Mesendoderm (in vitro differentiated cells): Measurements from ENCODE around the gene MRC1.
A peak's percentile ranks its signal among the peaks of the same experiment; 100 is the strongest.

ENCODE experiments used
- DNase-seq: peaks from one replicate; pipeline ENCODE4 v3.0.0; 2013
- H2AK5ac ChIP-seq: 2 replicates; pipeline ENCODE4 v1.6.1; 2013; ENCODE audit warnings: low read length, inconsistent platforms
- H2BK120ac ChIP-seq: 2 replicates; pipeline ENCODE4 v1.6.1; 2013; ENCODE audit warnings: low read depth, mild to moderate bottlenecking, low read length, moderate library complexity, mixed read lengths
- H2BK15ac ChIP-seq: replicated peaks from 2 replicates; pipeline ENCODE4 v1.6.1; 2013; ENCODE audit warnings: low read depth, mild to moderate bottlenecking, moderate library complexity
- H2BK5ac ChIP-seq: 2 replicates; pipeline ENCODE4 v1.6.1; 2013; ENCODE audit warnings: low read length, inconsistent platforms
- H3K18ac ChIP-seq: 2 replicates; pipeline ENCODE4 v1.6.1; 2013; ENCODE audit warnings: mild to moderate bottlenecking, low read length, mixed read lengths
- H3K23ac ChIP-seq: one replicate; pipeline ENCODE4 v1.6.1; 2013; ENCODE audit warnings: low read length
- H3K27ac ChIP-seq: 2 replicates; pipeline ENCODE4 v1.5.1; 2013; ENCODE audit warnings: low read depth, mild to moderate bottlenecking, inconsistent platforms, low read length, moderate library complexity
- H3K27me3 ChIP-seq: 2 replicates; pipeline ENCODE4 v1.6.1; 2013; ENCODE audit warnings: low read length, control low read depth, mild to moderate bottlenecking, inconsistent platforms; ENCODE audit not compliant: insufficient read depth, poor library complexity
- H3K36me3 ChIP-seq: 2 replicates; pipeline ENCODE4 v1.6.1; 2013; ENCODE audit warnings: low read length, inconsistent platforms; ENCODE audit not compliant: control insufficient read depth, insufficient read depth
- H3K4ac ChIP-seq: one replicate; pipeline ENCODE4 v1.6.1; 2013; ENCODE audit warnings: low read depth, mild to moderate bottlenecking, low read length, moderate library complexity
- H3K4me1 ChIP-seq: 2 replicates; pipeline ENCODE4 v1.6.1; 2013; ENCODE audit warnings: low read depth, low read length, inconsistent platforms; ENCODE audit not compliant: control insufficient read depth
- H3K4me2 ChIP-seq: 2 replicates; pipeline ENCODE4 v1.6.1; 2013; ENCODE audit warnings: low read length
- H3K4me3 ChIP-seq: 2 replicates; pipeline ENCODE4 v1.5.1; 2013; ENCODE audit warnings: mild to moderate bottlenecking, low read length
- H3K56ac ChIP-seq: one replicate; pipeline ENCODE4 v1.6.1; 2013; ENCODE audit warnings: low read length
- H3K79me1 ChIP-seq: 2 replicates; pipeline ENCODE4 v1.6.1; 2013; ENCODE audit warnings: low read length, inconsistent platforms
- H3K79me2 ChIP-seq: 2 replicates; pipeline ENCODE4 v1.6.1; 2013; ENCODE audit warnings: mild to moderate bottlenecking, low read length; ENCODE audit not compliant: control insufficient read depth, insufficient read depth
- H3K9ac ChIP-seq: 2 replicates; pipeline ENCODE4 v1.6.1; 2013; ENCODE audit warnings: low read length, inconsistent platforms
- H4K5ac ChIP-seq: one replicate; pipeline ENCODE4 v1.6.1; 2013; ENCODE audit warnings: low read length
- H4K8ac ChIP-seq: one replicate; pipeline ENCODE4 v1.6.1; 2013; ENCODE audit warnings: low read depth, mild to moderate bottlenecking, control low read depth, low read length, moderate library complexity
- WGBS: extraction: QIAGEN DNeasy Blood & Tissue Kit; methylation state at CpG from one replicate; pipeline ENCODE4 v1.1.7; 2013; ENCODE audit warnings: low lambda C conversion rate, missing lambda C conversion rate; ENCODE audit not compliant: insufficient coverage; ENCODE audit errors: extremely low coverage; 5-methylcytosine and 5-hydroxymethylcytosine counted together

Gene MRC1

DNA sequence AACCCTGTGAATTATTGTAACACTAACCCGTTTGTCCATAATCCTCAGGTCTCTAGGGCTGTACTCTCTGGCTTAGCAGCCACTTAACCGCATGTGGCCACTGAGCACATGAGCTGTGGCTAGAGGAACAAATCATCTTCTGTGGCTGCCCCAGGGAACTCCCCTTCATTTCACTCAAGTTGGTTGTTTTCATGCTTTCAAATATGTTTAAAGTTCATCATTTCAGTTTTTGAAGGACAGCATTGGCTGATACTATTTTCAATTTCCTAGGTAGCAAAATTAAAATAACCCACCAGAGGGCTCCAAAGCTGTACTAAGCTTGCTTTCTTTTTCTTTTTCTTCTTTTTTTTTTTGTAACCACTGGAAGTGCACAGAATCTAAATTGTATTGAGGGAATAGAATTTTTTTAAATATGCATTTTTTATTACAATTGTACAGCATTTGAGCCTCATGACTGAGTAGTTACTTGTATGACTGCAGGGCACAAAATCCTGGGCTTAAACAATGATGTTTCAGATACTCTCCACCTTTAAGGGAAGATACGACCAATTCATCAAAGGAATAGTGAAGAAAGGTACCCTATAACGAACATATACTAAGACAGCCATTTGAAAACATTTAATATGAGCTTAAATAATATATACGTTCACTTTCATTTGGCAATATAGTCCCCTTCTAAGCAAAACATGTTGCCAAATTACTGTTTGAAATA lies 38.6 kb downstream of the MRC1 start:
- no peaks in the 10 kb centered on the region for H3K27me3 ChIP-seq
- no peaks in the 10 kb centered on the region for H3K36me3 ChIP-seq
- no peaks in the 10 kb centered on the region for H3K4me1 ChIP-seq
- H2AK5ac ChIP-seq: no peak overlapping the region
- H3K4me3 ChIP-seq: no peak overlapping the region
- no peak overlapping the region for H3K9ac ChIP-seq
- H3K79me2 ChIP-seq: no peaks in the 10 kb centered on the region
- H3K18ac ChIP-seq: no peak overlapping the region
- no peak overlapping the region for H3K27ac ChIP-seq
- no peaks in the 10 kb centered on the region for H3K79me1 ChIP-seq
- H3K4me2 ChIP-seq: no peak overlapping the region
- H2BK120ac ChIP-seq: no peak overlapping the region
- no peak overlapping the region for H4K5ac ChIP-seq
- WGBS: no CpG with 5 or more reads among the region's 5 CpGs
- H4K8ac ChIP-seq: no peak overlapping the region
- H2BK5ac ChIP-seq: no peak overlapping the region
- no peak overlapping the region for H3K56ac ChIP-seq
- H2BK15ac ChIP-seq: no peak overlapping the region
- no peak overlapping the region for H3K23ac ChIP-seq
- no peak for DNase-seq
- H3K4ac ChIP-seq: no peak overlapping the region

DNA sequence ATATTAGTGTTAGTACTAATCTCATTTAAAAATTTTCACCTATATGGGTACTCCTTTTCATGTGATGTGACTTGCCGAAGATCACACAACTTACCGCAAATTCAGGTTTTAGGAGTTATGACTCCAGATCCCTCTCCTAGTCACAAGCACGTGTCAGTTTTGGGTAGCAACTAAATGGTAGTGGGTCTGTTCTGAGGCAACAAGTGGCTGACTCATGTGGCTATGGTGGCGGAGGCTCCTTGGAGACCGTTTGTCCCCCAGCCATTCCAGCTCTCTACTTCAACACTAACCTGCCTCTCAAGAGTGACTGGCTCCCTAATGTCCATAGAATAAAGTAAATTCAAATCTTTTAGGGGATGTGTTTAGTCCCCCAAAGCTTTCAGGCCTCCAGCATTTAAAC lies 39.5 kb downstream of the MRC1 start:
- H4K5ac ChIP-seq: no peak overlapping the region
- no peaks in the 10 kb centered on the region for H3K4me1 ChIP-seq
- H3K27me3 ChIP-seq: no peaks in the 10 kb centered on the region
- no peak overlapping the region for H3K18ac ChIP-seq
- no peak overlapping the region for H2BK120ac ChIP-seq
- H3K4me3 ChIP-seq: no peak overlapping the region
- H3K23ac ChIP-seq: no peak overlapping the region
- no peak overlapping the region for H2BK5ac ChIP-seq
- no peak overlapping the region for H3K9ac ChIP-seq
- no peaks in the 10 kb centered on the region for H3K79me2 ChIP-seq
- H3K36me3 ChIP-seq: no peaks in the 10 kb centered on the region
- no peak overlapping the region for H3K56ac ChIP-seq
- no peak overlapping the region for H3K4ac ChIP-seq
- no peak overlapping the region for H2AK5ac ChIP-seq
- no CpG with 5 or more reads among the region's 5 CpGs for WGBS
- no peaks in the 10 kb centered on the region for H3K79me1 ChIP-seq
- no peak overlapping the region for H2BK15ac ChIP-seq
- no peak for DNase-seq
- H4K8ac ChIP-seq: no peak overlapping the region
- no peak overlapping the region for H3K4me2 ChIP-seq
- no peak overlapping the region for H3K27ac ChIP-seq

DNA sequence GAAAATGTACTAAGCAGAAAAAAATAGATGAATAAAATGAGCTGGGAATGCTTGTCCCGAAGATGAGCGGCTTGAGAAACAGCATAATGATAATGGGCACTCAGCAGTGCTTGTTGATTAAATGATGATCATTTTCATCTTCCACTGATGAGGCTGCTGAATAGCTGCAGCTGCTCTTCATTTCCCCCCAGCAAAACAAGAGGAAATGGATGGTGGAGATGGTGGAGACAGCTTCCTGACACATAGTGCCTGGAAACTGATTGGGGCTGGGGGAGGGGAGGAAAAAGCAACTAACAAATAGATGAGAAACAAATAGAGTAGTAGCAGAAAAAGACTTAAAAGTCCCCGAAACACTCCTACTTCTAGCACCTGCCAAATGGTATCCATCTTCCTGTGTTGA lies 41.4 kb downstream of the MRC1 start:
- no peak overlapping the region for H3K18ac ChIP-seq
- no peak overlapping the region for H3K23ac ChIP-seq
- H2BK5ac ChIP-seq: no peak overlapping the region
- H3K4ac ChIP-seq: no peak overlapping the region
- H4K5ac ChIP-seq: no peak overlapping the region
- H2BK15ac ChIP-seq: no peak overlapping the region
- no CpG with 5 or more reads among the region's 3 CpGs for WGBS
- peak; percentile 25 for DNase-seq
- H3K79me2 ChIP-seq: no peaks in the 10 kb centered on the region
- H4K8ac ChIP-seq: peak overlapping the region; percentile 39
- H3K4me1 ChIP-seq: no peaks in the 10 kb centered on the region
- H3K79me1 ChIP-seq: no peaks in the 10 kb centered on the region
- no peak overlapping the region for H3K4me3 ChIP-seq
- H3K56ac ChIP-seq: no peak overlapping the region
- H3K9ac ChIP-seq: no peak overlapping the region
- H3K27ac ChIP-seq: no peak overlapping the region
- H3K4me2 ChIP-seq: no peak overlapping the region
- no peak overlapping the region for H2AK5ac ChIP-seq
- no peak overlapping the region for H2BK120ac ChIP-seq
- no peaks in the 10 kb centered on the region for H3K27me3 ChIP-seq
- no peaks in the 10 kb centered on the region for H3K36me3 ChIP-seq

DNA sequence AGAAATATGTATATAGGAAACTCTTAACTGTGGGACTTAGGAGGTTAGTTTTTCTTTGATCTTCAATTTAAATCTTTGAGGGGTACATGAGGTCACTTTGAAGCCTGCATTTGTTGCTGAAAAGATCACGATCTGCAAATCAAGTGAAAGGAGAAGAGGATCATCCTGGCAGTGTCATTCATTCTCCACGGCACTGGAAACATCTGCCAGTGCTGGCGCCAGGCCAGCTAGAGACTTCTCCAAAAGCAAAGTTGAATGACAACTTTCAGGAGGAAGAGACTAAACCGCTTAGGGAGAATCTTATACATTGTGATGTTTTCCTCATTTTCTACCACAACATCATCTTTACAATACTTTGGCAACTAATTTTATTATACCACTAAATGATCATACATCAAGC lies 42.5 kb downstream of the MRC1 start:
- no peak overlapping the region for H4K8ac ChIP-seq
- no peak overlapping the region for H2AK5ac ChIP-seq
- no peak for DNase-seq
- H3K27ac ChIP-seq: no peak overlapping the region
- H3K4me2 ChIP-seq: no peak overlapping the region
- no peaks in the 10 kb centered on the region for H3K4me1 ChIP-seq
- no peak overlapping the region for H2BK5ac ChIP-seq
- H3K9ac ChIP-seq: no peak overlapping the region
- no peak overlapping the region for H4K5ac ChIP-seq
- H3K27me3 ChIP-seq: no peaks in the 10 kb centered on the region
- H3K56ac ChIP-seq: no peak overlapping the region
- H3K18ac ChIP-seq: no peak overlapping the region
- no peak overlapping the region for H3K23ac ChIP-seq
- no peaks in the 10 kb centered on the region for H3K79me2 ChIP-seq
- H3K4ac ChIP-seq: no peak overlapping the region
- H3K4me3 ChIP-seq: no peak overlapping the region
- no peaks in the 10 kb centered on the region for H3K79me1 ChIP-seq
- WGBS: no CpG with 5 or more reads among the region's 4 CpGs
- no peak overlapping the region for H2BK120ac ChIP-seq
- no peaks in the 10 kb centered on the region for H3K36me3 ChIP-seq
- H2BK15ac ChIP-seq: no peak overlapping the region

DNA sequence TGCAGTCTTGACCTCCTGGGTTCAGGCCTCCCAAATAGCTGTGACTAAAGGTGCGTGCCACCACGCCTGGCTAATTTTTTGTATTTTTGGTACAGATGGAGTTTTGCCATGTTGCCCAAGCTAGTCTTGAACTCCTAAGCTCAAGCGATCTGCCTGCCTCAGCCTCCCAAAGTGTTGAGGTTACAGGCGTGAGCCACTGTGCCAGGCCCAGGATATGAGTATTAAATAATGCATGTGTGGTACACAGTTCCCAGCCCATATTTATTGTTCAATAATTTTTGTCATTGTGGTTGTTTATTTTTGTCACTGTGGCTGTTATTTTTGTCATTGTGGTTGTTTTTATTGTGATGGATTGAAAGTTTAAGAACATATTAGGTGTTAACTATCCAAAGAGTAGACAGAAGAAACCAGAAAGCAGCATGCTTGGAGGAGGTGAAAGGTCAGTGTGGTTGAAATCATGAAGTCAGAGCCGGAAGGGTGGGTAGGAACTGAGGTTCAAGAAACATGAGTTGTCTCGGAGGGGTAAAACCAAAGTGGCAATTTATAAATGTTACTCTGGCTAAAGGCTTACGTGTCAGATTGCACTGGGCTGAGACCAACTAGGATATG lies 45.0 kb downstream of the MRC1 start:
- no peak overlapping the region for H4K5ac ChIP-seq
- no peaks in the 10 kb centered on the region for H3K27me3 ChIP-seq
- no peak overlapping the region for H2BK5ac ChIP-seq
- H3K27ac ChIP-seq: no peak overlapping the region
- no peak overlapping the region for H3K23ac ChIP-seq
- no peaks in the 10 kb centered on the region for H3K4me1 ChIP-seq
- no peaks in the 10 kb centered on the region for H3K79me1 ChIP-seq
- H3K4me2 ChIP-seq: no peak overlapping the region
- no peak overlapping the region for H3K9ac ChIP-seq
- H3K4ac ChIP-seq: no peak overlapping the region
- no peak overlapping the region for H3K56ac ChIP-seq
- H3K36me3 ChIP-seq: no peaks in the 10 kb centered on the region
- H3K18ac ChIP-seq: no peak overlapping the region
- H4K8ac ChIP-seq: no peak overlapping the region
- H2BK15ac ChIP-seq: no peak overlapping the region
- H3K4me3 ChIP-seq: no peak overlapping the region
- no peak for DNase-seq
- no CpG with 5 or more reads among the region's 7 CpGs for WGBS
- no peaks in the 10 kb centered on the region for H3K79me2 ChIP-seq
- H2BK120ac ChIP-seq: no peak overlapping the region
- H2AK5ac ChIP-seq: no peak overlapping the region

DNA sequence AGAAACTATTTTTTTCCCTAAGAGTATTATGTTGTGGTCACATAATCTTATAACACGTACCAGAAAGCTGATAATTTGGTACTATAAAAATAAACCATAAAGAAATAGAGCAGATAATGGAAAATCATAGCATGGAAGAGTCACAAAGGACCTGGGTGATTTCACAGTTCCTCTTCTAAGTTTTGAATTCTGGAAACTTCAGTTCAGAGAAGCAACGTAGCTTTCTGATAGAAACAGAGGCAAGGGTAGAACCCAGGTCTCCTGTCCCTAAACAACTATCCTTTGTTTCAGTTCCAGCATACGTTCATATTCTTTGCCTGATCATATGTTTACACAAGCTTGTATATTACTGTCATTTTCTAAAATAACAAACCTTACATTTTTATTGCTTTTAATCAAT lies 47.9 kb downstream of the MRC1 start:
- H3K56ac ChIP-seq: no peak overlapping the region
- H2BK5ac ChIP-seq: no peak overlapping the region
- no peak overlapping the region for H3K4ac ChIP-seq
- H3K79me2 ChIP-seq: no peaks in the 10 kb centered on the region
- no peak overlapping the region for H3K27ac ChIP-seq
- H3K4me3 ChIP-seq: no peak overlapping the region
- no peak overlapping the region for H2AK5ac ChIP-seq
- no peaks in the 10 kb centered on the region for H3K79me1 ChIP-seq
- no peak overlapping the region for H3K9ac ChIP-seq
- no peak for DNase-seq
- H3K18ac ChIP-seq: no peak overlapping the region
- no peak overlapping the region for H2BK15ac ChIP-seq
- H3K4me1 ChIP-seq: no peaks in the 10 kb centered on the region
- no CpG with 5 or more reads among the region's 3 CpGs for WGBS
- no peak overlapping the region for H2BK120ac ChIP-seq
- no peak overlapping the region for H4K5ac ChIP-seq
- no peak overlapping the region for H3K23ac ChIP-seq
- H4K8ac ChIP-seq: no peak overlapping the region
- no peaks in the 10 kb centered on the region for H3K36me3 ChIP-seq
- H3K4me2 ChIP-seq: no peak overlapping the region
- no peaks in the 10 kb centered on the region for H3K27me3 ChIP-seq
